Stimulated activated naive CD4-positive, alpha-beta T cell (primary cell): ENCODE data around the gene ZFP3.
"Not testable (repeated sequence)": the region's sequence is repeated elsewhere in the genome, so short reads cannot be mapped to it uniquely, and the experiment has no call there.

Source experiments
- DNase-seq, 6 experiments: peaks; one replicate each; lab custom pipeline; 2025; lab: John Stamatoyannopoulos, UW

The ZFP3 gene

GRCh38 chr17:5138616-5139457 lies 60.6 kb downstream of the ZFP3 start:
- DNase-seq, result no peak

GRCh38 chr17:5139458-5139732 lies 61.1 kb downstream of the ZFP3 start:
- DNase-seq, result no peak

- DNase-seq, result not testable (repeated sequence)
Measured at GRCh38 chr17:5142877-5143276, 64.6 kb downstream of the ZFP3 start.
